ENCODE data around the gene ARHGAP5. TPM values are rescaled to one million over a fixed set of nuclear protein-coding genes. Genes with fewer than 3 reads are reported as not detected.

ARHGAP5 gene
- total and polyA plus RNA-seq, 9 of the 15 experiments (the other 6 are each of a cell fraction or from before 2014, with no cell fraction given) = 3.1 to 21.8 (median 12.1) TPM

GRCh38 chr14:32076278-32077080, 625 bp upstream of the ARHGAP5 start (continued):
- TF ChIP-seq ZBTB49 (CRISPR knock-in tag; IDR thresholded peaks at IDR 0.05; ENCODE audit: borderline replicate concordance) (no peak), BRF2 (IDR thresholded peaks at IDR 0.05; ENCODE audit: borderline replicate concordance, insufficient read depth, insufficient read length) (no peak), PATZ1 (CRISPR knock-in tag; IDR thresholded peaks at IDR 0.05; ENCODE audit: borderline replicate concordance) (no peak), MCM7 (IDR thresholded peaks at IDR 0.05) (no peak), CREB3L1 (IDR thresholded peaks at IDR 0.05; ENCODE audit: borderline replicate concordance, low read depth) (no peak), BRF1 (IDR thresholded peaks at IDR 0.05; ENCODE audit: borderline replicate concordance, extremely low read depth, insufficient read length) (no peak), ATF4 (CRISPR knock-in tag; IDR thresholded peaks at IDR 0.05) (no peak), YBX1 (IDR thresholded peaks at IDR 0.05) (no peak), NR2C2 (CRISPR knock-in tag; IDR thresholded peaks at IDR 0.05) (no peak), NR2C2 (tag; IDR thresholded peaks at IDR 0.05) (peak; percentile 80), POLR2B (IDR thresholded peaks at IDR 0.05; ENCODE audit: low read depth, partially characterized antibody) (peak; percentile 64), EGR1 (conservative IDR thresholded peaks at IDR 0.05) (0 out of 2 replicates have a peak, but pooled peaks have one; percentile 17), TAL1 (IDR thresholded peaks at IDR 0.05) (no peak), ZNF23 (CRISPR knock-in tag; IDR thresholded peaks at IDR 0.05) (no peak), EZH2 (IDR thresholded peaks at IDR 0.05; ENCODE audit: borderline replicate concordance, low read depth, low read length) (no peak), GABPA (tag; conservative IDR thresholded peaks at IDR 0.05; ENCODE audit: low read depth) (no peak), BACH1 (tag; IDR thresholded peaks at IDR 0.05) (no peak; the same call in 1 of the 2 replicates), MAZ (CRISPR knock-in tag; conservative IDR thresholded peaks at IDR 0.05 in 1 of 2, IDR thresholded peaks at IDR 0.05 in 1 of 2) (peak; percentile 75 to 82), RBM22 (IDR thresholded peaks at IDR 0.05; ENCODE audit: low read depth, low read length, poor library complexity, severe bottlenecking) (no peak), XRCC4 (IDR thresholded peaks at IDR 0.05; ENCODE audit: extremely low read depth, insufficient read depth, insufficient read length) (no peak)

Data from K562 (cell line).